CD4-positive, alpha-beta T cell treated with Interleukin-15 for 1 hour (primary cell): ENCODE results near the gene CITED2.
"Not testable (repeated sequence)": the region's sequence is repeated elsewhere in the genome, so short reads cannot be mapped to it uniquely, and the experiment has no call there.

Source experiments
- DNase-seq: peaks from one replicate; pipeline ENCODE4 v3.0.0-alpha.2; 2020

CITED2 gene

DNA sequence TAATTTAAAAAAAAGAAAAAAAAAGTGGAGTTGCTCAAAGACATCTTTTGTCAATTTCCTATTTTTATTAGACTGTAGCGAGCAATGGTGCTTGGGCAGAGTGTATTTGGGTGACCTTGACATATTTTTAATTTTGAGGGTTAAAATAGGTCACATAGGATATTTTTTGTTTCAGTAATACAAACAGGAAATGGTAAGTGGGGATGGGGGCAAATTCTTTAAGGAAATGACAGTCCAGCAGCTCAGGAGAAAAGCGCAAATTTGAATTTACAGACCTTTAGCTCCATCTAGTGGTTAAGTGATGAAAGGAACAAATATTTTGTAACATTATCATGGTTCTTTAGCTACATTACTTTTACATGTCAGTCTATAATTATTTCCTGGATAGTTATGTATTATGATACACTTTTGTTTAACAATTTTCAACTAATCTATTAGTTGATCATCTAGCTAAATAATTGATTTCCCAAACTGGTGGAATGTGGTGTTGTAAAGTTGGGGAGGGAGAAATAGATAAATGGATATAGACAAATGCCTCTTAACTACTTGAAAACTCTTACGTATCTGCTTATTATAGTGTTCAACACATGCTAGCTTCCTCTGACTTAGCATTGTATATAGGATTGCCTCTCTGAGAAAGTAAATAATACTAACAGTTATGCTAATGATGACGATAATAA lies 10.0 kb downstream of the CITED2 start:
- DNase-seq, result no peak

GRCh38 chr6:139363797-139364196 lies 10.7 kb downstream of the CITED2 start:
- DNase-seq, result not testable (repeated sequence)

DNA sequence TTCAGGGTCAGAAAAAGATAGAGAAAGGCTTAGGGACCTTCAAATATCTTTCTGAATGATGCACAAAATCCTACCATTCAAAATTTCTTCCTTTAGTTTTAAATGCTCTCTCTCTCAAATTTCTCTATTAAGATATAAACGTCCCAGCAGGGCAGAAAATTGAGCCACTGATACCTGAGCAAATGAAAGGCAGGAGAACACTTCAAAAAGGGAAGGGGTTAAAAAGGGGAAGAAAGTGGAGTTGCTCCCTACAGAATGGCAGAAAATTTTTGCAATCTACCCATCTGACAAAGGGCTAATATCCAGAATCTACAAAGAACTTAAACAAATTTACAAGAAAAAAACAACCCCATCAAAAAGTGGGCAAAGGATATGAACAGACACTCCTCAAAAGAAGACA lies 11.3 kb downstream of the CITED2 start:
- not testable (repeated sequence) for DNase-seq

DNA sequence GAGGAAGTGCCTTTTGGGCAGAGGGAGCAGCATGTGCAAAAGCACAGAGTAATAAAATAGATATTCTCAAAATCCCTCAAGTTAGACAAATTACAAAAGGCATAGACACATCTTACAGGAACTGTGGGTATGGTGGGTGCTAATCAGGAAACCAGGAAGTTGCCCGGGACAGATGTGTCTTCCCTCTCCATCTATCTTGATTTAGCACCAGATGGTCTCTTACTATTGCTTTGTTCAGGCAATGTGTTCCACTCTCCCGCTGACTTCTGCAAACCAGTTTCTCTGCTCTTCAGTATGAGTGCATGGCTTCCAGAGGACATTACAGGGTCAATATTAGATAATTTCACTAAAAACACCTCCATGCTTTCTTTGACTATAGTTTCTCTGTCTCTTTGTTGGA lies 13.2 kb downstream of the CITED2 start:
- DNase-seq, result no peak

GRCh38 chr6:139356924-139357323 lies 17.5 kb downstream of the CITED2 start:
- no peak for DNase-seq

- no peak for DNase-seq
These were observed 18.5 kb downstream of the CITED2 start for GRCh38 chr6:139355777-139356445.

GRCh38 chr6:139355172-139355571 lies 19.3 kb downstream of the CITED2 start:
- DNase-seq, result no peak

DNA sequence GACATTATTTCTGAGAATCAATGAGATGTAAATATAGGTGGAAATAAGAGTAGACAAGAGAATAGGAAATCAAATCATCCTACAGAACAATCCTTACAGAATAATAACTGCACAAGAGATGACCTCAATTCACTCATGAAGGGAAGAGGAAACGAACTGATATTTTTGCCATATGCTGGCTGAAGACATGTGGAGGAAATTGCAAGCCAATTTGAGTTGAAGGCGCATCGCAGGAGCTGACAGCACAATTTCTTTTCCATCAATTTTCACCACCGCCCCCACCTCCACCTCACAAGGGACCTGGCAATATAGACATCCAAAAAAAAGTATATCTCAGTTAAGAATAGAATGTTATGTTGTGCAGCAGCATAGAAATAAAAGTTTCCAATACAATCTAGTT lies 20.3 kb downstream of the CITED2 start:
- no peak for DNase-seq

DNA sequence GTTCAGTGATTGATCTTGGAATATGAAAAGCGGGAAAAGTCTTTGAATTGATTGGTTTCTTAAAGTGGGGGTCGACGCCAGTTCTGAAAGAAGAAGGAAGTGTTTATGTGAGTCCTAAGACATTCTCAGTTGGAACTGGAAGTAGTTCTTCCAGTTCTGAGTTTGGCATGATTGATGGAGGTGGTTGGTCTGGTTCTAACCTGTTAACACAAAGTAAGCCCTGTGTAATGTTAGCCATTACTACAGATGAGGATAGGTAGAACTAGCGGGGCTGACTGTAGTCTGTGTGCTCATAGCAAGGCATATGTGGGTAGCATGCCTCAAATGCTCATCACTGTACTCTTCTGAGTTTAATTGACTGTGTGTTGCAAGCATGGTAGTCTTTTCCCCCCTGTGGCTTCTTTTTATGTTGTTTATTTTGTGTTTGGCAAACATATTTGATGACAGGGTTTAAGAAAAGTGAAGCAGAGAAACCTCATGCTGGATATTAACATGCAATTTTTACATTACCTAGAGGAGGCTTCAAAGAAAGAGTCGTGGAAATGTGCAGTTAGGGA lies 24.9 kb downstream of the CITED2 start:
- DNase-seq, result no peak

DNA sequence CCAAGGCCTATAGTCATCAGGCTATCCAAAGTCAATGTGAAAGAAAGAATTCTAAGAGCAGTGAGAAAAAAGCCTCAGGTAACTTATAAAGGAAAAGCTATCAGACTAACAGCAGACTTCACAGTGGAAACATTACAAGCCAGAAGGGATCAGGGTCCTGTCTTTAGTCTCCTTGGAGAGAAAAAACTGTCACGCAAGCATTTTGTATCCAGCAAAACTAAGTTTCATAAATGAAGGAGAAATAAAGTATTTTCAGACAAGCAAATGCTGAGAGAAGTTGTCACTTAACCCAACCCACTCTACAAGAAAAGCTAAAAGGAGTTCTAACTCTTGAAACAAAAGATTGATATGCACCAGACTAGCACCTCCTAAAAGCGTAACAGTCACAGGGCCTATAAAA lies 28.1 kb downstream of the CITED2 start:
- no peak for DNase-seq

DNA sequence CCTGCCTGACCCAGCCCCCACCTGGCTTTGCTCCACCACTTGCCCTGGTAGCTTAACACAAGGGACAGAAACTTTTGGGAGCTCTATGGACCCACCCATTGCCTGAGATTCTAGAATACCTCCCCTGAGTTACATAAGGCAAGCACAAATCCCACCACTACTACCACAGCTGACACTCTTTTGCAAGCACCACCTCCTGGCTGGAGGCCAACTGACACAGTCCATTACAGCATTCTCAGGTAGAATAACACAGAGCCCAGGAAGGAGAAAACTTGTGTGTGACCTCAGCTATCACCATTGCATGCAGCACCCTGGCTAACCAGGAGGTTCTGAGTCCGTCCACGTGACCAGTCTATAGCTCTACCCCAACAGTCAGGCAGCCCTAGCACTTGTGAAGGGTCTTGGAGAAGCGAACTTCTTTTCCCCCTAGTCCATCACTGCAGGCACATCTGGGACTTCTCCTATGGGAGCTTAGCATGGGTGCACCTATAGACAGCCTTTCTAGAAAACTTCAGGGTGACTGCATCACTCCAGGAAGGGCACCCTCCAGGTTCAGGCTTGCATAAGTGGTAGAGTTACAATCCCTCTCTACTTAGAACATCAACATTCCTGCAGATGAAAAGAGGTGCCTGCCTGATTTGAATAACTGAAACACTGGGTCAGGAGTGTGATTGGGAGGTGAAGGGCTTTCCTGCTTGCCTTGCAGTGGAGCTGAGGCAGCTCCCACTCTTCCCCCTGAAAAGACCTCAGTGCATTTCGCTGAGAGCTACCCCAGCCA lies 30.1 kb downstream of the CITED2 start:
- DNase-seq, result no peak

DNA sequence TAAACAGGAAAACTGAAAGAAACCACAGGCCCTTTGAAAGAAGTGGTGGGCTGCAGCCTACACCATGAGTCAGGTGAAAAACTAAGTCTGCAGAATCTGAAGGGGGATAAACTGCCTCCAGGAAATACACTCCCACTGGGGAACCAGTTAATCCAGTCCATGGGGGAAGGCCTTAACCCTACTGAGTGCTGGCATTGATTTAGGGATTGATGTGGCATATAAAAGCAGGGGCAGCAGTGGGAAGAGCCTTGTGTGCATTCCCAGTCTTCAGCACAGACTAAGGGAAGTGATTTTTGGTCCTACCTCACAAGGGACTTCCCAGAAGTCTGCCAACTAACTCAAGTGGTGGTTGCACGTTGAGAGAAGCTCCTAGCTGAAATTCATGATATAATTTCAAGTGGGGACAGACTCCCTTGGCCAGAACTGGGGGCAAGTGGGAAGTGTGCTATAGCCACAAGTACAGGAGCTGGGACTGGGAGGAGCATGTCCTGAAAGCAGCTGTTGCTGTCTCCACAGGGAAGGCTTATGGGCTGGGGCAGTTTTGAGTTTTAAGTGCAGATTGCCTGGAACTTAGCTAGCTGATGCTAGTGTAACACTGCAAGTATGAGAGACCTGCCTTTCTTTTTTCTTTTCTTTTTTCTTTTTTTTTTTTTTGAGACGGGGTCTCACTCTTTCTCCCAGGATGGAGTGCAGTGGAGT lies 31.2 kb downstream of the CITED2 start:
- no peak for DNase-seq

- DNase-seq, result no peak
These were observed 33.4 kb downstream of the CITED2 start for GRCh38 chr6:139341060-139341459.

DNA sequence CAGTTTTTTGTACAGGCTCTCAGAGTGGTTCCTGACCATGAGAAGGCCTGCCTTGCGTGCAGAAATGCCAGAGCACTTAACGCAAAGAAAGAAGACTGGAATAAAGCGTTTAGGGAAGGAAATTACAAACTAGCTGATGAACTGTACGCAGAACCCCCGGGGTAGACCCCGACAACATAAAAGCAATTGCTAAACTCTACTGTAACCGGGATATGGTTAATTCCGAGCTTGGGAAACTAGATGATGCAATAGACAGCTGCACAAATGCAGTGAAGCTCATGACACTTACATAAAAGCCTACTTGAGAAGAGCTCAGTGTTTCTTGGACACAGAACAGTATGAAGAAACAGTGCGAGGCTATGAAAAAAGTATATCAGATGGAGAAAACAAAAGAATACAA lies 35.7 kb downstream of the CITED2 start:
- no peak for DNase-seq

DNA sequence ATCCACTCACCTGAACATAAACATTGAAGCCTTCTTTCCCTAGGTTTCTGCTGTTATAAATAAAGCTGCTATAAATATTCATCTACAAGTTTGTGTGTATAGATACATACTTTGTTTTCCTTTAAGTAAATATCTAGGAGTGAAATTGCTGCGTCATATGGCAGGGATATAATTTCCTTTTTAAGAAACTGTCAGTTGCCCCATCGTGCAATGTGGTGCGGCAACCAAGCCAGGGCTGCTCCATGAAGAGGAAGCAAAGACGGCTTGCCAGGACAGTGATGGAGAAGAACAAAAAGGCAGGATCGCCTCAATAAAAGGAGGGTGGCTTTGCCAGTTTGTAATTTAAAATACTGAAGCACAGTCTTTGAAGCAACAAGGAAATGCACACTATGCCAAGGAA lies 36.6 kb downstream of the CITED2 start:
- peak; percentile 33 for DNase-seq

DNA sequence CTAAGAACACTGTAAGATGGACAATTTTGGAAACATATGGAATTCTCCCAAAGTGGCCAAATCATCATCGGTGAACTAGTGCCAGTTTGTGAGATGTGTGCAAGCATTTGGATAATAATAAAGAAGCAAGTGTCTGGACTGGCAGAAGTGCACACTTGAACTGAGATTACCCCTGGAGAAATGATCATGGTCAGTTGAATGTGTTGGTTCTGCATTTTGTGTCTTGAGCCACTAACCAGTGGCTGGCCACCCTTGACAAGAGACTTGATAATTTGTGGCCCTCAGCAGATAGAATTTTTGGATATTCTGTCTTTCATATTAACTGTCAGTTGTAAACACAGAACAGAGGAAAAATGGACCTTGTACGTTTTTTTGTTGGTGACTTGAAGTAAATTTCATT lies 37.4 kb downstream of the CITED2 start:
- DNase-seq, result no peak

GRCh38 chr6:139336488-139336887 lies 38.0 kb downstream of the CITED2 start:
- DNase-seq, result no peak

DNA sequence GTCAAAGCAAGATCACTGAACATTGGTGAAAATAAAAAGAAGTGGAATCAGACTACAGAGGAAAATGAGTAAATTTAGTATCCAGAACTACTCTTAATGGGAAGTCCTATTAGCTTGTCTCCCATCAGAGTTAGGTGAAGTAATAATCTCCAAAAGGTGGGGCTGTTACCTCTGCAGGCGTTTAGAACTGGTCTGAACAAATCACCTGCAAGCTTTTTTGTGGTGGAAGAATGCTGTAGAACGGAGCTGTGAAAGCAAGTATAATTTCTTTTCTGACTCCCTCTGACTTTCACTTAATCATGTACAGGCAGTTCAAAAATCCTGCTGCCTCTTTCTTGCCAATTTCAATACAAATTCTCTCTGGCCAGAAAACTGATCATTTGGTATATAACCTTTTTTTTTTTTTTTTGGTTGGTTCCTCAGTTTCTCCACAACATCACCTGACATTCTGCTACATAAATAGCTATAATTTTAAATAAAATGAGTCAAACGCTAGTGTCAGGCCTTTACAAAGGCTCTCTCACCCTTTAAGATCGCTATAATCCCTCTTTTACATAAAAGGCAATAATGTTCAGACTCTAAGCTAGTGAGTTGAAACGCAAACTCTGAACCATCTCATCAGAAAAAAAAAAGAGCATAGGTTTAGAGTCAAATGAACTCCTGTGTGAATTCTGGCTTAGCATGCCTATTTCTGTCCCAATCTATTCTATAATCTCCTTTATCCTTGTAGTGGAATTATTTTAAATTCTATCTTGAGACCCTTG lies 38.8 kb downstream of the CITED2 start:
- DNase-seq, result no peak

GRCh38 chr6:139334806-139335446 lies 39.5 kb downstream of the CITED2 start:
- no peak for DNase-seq

GRCh38 chr6:139330826-139331500 lies 43.5 kb downstream of the CITED2 start:
- no peak for DNase-seq

DNA sequence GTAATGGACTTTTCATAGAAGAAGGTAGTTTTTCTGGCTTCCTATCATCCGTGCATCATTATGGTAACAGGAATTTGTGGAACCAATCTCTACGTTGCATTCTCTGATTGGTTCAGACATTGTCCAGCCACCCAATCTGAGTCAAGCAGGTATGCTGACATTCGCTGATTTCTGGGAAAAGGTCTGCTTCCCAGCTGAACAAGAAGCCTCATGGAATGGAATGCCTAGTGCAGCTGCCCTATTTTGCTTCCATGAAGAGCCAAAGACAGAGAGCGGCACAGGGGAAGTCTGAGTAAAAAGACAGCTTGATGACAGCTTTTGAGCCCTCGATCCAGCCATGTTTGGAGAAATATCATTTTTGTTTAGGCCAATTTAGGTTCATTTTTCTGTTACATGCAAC lies 44.1 kb downstream of the CITED2 start:
- DNase-seq, result no peak
